GM18526 (cell line): Measurements from ENCODE around the gene DDX41.

Source experiments
- POLR2A ChIP-seq: IDR thresholded peaks from 3 replicates; pipeline ENCODE4 v1.6.1; 2011; ENCODE audit not compliant: insufficient read length; ENCODE audit errors: extremely low read depth

The DDX41 gene

DNA sequence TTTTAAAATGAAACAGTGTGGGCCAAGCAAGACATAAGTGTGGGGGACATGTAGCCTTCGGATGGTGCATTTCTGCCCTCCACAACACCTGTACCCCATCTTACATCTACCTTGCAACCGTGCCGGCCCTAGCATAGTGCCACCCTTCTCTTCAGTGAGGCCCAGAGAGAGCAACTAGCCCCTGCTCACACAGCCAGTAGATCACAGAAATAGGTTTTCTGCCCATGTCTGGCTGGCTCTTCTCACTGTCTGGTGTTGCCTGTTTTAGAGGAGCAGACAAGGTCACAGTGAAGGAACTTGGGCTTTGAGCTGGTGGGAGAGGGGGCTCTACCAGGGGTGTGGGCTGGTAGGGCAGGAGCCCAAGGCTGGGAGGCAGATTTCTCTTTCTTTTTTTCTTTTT, 30.5 kb downstream of the DDX41 start:
- no peak for TF ChIP-seq POLR2A

DNA sequence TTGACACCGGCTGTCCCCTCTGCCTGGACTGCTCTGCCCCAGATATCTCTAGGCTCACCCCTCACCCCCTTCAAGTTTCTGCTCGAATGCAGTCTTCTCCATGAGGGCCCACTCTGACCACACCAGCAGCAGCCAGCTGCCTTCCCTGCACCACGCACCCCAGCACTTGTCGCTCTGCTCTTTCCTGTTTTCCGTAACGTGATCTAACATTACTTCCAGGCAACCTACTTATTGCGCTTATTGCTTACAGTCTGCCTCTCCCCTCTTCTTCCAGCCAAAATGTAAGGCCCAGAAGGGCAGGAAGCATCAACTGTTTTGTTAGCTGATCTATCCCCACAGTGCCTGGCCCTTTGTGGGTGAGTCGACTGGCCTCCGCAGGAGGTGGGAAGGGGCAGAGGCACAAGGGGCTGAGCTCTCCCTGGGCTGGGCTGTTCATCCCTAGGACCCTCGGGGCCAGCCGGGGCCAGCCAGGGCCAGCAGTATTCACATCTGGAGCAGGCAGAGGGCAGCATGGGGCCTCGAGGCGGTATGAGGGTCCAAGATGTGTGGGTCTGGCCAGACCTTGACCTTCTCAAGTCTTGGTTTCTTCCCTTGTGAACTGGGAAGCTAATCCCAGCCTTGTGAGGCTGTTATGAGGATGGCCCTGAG, 31.7 kb downstream of the DDX41 start:
- no peak for TF ChIP-seq POLR2A

- no peak for TF ChIP-seq POLR2A
Observed at GRCh38 chr5:177483994-177484901, 32.5 kb downstream of the DDX41 start.

- no peak for TF ChIP-seq POLR2A
Observed at GRCh38 chr5:177483042-177483441, 33.7 kb downstream of the DDX41 start.

DNA sequence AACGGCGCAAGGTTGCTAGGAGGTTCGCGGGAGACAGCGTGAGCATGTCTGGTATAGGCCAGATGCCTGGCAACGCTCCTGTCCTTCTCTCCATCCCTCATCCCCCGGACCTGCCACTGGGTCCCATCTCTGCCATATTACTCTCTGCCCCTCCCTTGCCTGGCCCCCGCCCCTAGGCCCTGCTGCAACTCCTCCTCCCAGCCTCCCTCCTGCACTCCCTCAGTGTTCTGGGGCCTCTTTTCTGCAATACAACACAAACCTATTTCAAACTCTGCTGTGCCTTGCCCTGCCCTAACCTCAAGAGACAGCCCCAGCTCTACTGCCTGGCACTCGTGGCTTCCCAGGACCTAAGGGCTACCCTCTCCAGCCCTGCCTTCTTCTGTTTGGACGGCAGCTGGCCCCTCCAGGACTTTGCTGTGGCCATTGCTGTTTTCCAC, 34.4 kb downstream of the DDX41 start:
- no peak for TF ChIP-seq POLR2A

DNA sequence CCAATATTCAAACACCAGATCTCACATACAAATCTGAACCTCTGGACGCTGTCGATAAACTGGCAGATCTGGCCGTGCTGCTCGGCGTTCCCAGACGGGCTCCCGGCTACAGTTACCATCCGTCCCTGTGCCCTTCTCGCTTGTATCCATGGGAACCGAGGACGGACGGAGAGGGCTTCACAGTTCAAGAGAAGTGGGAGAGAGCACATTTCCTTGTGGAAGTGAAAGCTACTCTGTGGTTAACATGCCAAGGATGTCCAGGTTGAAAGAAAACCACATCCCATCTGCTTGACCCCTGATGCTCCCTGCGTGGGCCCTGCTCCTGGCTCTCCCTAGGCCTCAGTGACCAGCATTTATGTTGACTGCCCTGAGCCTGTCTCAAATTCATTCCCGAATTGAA, 37.0 kb downstream of the DDX41 start:
- no peak for TF ChIP-seq POLR2A

DNA sequence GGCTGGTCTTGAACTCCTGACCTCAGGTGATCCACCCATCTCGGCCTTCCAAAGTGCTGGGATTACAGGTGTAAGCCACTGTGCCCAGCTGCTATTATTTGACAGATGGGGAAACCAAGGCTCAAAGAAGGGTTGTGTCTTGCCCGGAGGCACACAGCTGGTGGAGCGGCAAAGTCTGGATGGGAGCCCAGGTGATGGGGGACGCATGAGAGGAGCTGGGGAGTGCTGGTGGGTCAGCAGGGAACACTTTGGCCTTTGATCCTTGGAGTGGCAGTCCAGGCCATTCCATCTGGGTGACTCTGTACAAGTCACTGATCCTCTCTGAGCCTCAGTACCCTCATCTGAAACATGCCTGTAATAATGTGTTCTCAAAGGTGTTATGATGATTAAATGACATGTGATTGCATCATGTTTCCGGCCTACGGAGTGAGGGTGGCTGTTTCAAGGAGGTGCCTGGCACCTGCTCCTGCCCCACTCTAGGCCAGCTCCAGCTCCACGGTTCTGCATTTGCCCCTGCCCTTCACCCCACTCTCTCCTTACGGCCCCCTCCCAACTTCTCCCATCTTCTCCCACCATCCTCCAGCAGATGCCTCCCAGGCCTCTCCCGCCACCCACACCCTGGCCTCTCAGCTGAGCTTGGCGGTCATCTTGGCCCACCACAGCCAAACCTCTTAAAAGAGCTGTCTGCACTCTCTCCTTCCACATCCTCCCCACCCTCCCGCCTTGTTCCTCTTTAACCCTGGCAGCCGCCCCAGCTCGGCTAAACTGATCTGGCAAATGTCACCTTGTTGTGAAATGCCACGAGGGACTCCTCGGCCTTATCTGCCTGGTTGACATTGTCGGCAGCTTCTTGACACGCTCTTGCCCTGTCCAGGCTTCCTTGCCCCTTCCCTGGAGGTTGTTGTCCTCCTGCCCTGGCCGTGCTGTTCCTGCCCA, 37.8 kb downstream of the DDX41 start:
- no peak for TF ChIP-seq POLR2A

DNA sequence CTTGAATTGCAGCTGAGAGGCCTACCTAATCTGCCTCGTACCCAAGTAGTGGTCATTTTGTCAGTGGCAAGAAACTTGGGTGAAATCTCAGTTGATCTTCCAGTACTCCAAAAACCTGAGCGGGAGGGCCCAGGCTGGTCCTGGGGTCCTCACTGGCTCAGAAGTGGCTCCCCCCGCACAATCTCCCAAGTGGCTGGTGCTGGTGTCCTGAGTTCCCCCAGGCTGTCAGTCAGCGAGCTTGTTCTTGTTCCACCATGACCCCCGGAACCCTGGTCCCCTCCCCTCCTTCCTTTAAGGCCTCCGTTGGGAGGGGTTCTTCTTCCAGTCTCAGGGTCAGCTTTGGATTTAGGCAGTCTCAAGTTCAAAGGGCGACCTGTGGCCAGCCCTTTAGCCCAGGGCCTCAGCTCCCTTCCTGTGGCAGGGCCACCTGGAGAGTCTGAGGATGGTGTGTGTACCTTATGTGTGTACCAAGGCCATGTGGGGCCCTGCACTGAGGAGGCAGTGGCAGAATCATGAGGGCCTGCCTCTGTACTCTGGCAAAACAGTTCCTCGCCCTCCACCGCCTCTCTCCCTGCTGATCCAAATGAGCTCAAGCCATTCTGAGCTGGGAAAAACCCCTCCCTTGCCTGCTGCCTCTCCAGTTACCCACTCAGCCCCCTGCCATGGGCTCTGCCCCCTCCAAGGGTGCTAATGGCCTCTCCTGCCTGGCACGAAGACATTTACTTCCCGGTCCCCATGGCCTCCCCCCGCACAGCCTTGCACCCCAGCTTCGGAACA, 38.9 kb downstream of the DDX41 start:
- TF ChIP-seq POLR2A, result no peak

GRCh38 chr5:177476531-177477233, 40.1 kb downstream of the DDX41 start:
- no peak for TF ChIP-seq POLR2A

GRCh38 chr5:177475563-177476427, 41.0 kb downstream of the DDX41 start:
- no peak for TF ChIP-seq POLR2A

DNA sequence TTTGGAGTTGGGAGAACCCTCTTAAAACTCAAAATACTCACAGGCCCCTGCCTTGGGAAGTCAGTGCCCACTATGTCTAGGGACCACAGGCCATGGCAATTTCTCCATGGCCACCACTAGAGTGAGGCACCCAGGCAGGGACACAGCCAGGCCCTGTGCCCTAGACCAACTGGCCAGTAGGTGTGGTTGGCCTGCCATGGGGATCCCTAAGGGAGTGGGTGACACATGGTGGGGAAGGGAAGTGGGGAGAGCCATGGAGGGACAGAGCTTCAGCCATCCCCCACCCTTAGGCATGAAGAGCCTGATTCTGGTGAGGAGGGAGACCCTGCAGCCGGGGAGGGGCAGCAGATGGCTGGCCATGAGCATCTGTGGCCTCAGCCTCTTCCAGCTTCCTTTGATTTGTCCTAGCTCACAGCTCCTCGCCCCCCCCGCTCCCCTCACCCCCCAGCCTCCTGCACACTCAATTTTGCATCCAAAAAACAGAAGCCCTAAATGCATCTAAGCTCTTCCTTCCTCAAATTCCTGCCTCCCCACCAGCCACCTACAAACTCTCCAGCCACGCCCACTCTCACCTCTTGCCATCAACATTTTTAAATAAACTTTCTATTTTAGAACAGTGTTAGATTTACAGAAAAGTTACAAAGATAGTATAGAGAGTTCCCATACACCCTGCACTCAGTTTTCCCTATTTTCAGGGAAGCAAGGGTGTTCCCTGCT, 41.8 kb downstream of the DDX41 start:
- TF ChIP-seq POLR2A, result no peak

GRCh38 chr5:177474002-177474476, 42.7 kb downstream of the DDX41 start:
- no peak for TF ChIP-seq POLR2A
